ENCODE data around the gene EIF4G3.

- TF ChIP-seq CTCF (IDR thresholded peaks at IDR 0.05) (no peak), POLR2A (IDR thresholded peaks at IDR 0.05) (no peak)
These were observed 248.6 kb downstream of the EIF4G3 start for GRCh38 chr1:20928146-20928545.
